C4-2B (cell line): ENCODE data around the gene RDH14.

Source experiments
- H3K27ac ChIP-seq: fragments of 450-650 bp; 2 replicates; pipeline ENCODE4 v1.5.1; 2017
- ZFX ChIP-seq: fragments of 450-650 bp; IDR thresholded peaks from 2 replicates; pipeline ENCODE4 v1.6.1; 2017
- TF ChIP-seq, protein P1 (sequence below): fragments of 450-650 bp; conservative IDR thresholded peaks from 2 replicates; pipeline ENCODE4 v1.5.1; 2017; ENCODE audit warnings: mild to moderate bottlenecking

The RDH14 gene

DNA sequence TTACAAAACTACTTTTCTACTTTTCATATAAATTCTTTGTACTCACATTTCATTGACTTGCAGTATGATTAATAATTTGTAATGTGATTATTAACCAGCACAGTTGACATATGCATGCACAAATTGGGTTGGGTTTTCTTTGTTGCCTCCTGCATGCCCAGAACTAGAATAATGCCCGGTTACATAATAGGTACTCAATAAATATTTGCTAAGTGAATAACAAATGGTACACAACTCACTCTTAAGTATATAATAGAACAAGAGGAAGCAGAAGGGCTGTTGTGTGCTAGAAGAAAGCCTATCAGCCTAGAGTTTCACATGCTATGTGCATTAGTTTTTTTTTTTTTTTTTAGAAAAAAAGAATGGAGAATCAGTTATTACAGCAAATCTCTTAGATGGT is 9.3 kb downstream of the RDH14 start:
- TF ChIP-seq, protein P1, sequence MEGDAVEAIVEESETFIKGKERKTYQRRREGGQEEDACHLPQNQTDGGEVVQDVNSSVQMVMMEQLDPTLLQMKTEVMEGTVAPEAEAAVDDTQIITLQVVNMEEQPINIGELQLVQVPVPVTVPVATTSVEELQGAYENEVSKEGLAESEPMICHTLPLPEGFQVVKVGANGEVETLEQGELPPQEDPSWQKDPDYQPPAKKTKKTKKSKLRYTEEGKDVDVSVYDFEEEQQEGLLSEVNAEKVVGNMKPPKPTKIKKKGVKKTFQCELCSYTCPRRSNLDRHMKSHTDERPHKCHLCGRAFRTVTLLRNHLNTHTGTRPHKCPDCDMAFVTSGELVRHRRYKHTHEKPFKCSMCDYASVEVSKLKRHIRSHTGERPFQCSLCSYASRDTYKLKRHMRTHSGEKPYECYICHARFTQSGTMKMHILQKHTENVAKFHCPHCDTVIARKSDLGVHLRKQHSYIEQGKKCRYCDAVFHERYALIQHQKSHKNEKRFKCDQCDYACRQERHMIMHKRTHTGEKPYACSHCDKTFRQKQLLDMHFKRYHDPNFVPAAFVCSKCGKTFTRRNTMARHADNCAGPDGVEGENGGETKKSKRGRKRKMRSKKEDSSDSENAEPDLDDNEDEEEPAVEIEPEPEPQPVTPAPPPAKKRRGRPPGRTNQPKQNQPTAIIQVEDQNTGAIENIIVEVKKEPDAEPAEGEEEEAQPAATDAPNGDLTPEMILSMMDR: no peak
- no peak for TF ChIP-seq ZFX
- no peak overlapping the region for H3K27ac ChIP-seq

GRCh38 chr2:18550433-18550832 is 10.0 kb downstream of the RDH14 start:
- TF ChIP-seq, protein P1: no peak
- TF ChIP-seq ZFX: no peak
- H3K27ac ChIP-seq: no peak overlapping the region

GRCh38 chr2:18549083-18549482 is 11.4 kb downstream of the RDH14 start:
- TF ChIP-seq ZFX: no peak
- TF ChIP-seq, protein P1: no peak
- H3K27ac ChIP-seq: no peak overlapping the region

DNA sequence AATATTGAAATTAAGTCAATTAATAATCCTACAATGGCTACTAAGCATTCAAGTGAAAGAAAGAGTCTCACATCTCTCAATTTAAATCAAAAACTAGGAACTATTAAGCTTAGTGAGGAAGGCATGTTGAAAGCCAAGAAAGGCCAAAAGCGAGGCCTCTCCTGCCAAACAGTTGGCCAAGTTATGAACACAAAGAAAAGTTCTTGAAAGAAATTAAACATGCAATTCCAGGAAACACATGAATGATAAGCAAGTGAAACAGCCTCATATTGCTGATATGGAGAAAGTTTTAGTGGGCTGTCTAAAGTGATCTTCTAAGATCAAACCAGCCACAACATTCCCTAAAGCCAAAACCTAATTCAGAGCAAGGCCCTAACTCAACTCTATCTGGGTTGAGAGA is 11.8 kb downstream of the RDH14 start:
- no peak overlapping the region for H3K27ac ChIP-seq
- no peak for TF ChIP-seq ZFX
- TF ChIP-seq, protein P1: no peak

- TF ChIP-seq, protein P1: no peak
- no peak for TF ChIP-seq ZFX
- H3K27ac ChIP-seq: no peak overlapping the region
Observed at GRCh38 chr2:18546567-18546966, 13.9 kb downstream of the RDH14 start.

- H3K27ac ChIP-seq: no peak overlapping the region
- TF ChIP-seq ZFX: no peak
- TF ChIP-seq, protein P1: no peak
Observed at GRCh38 chr2:18545384-18545783, 15.1 kb downstream of the RDH14 start.

GRCh38 chr2:18544171-18544570 is 16.3 kb downstream of the RDH14 start:
- no peak for TF ChIP-seq ZFX
- TF ChIP-seq, protein P1: no peak
- no peak overlapping the region for H3K27ac ChIP-seq

- no peak overlapping the region for H3K27ac ChIP-seq
- TF ChIP-seq ZFX: no peak
- TF ChIP-seq, protein P1: no peak
Observed at GRCh38 chr2:18540872-18541271, 19.6 kb downstream of the RDH14 start.
